HG03460 (cell line): ENCODE measurements around the gene TRAF3IP1.
"Not testable (repeated sequence)": the region's sequence is repeated elsewhere in the genome, so short reads cannot be mapped to it uniquely, and the experiment has no call there.

Experiments used
- ATAC-seq: cut with Tn5 transposase; IDR thresholded peaks from one replicate; pipeline ENCODE4 v1.9.1; 2021; ENCODE audit not compliant: unreplicated experiment

TRAF3IP1 gene

DNA sequence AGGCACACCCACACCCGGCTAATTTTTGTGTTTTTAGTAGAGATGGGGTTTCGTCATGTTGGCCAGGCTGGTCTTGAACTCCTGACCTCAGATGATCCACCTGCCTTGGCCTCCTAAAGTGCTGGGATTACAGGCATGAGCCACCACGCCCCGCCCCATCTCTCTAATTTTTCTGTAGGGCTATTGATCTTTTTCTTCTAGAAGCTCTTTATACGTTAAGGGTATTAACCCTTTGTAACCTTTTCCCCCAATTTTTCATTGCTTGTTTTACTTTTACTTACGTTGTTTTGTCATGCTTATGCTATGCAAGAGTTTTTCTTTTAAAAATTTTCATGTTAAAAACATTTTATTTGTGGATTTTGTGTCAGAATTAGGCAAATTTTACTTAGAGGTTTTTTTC is 121.9 kb downstream of the TRAF3IP1 start:
- ATAC-seq, result not testable (repeated sequence)

DNA sequence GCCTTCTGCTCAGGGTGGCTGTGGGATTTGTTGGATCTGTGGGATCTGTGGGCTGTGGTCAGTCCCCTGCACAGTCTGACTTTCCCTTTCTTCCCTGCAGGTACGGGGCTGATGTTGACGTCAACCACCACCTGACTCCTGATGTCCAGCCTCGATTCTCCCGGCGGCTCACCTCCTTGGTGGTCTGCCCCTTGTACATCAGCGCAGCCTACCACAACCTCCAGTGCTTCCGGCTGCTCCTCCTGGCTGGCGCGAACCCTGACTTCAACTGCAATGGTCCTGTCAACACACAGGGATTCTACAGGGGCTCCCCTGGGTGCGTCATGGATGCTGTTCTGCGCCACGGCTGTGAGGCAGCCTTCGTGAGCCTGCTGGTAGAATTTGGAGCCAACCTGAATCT is 123.9 kb downstream of the TRAF3IP1 start:
- ATAC-seq, result no peak

GRCh38 chr2:238445409-238446190 is 125.3 kb downstream of the TRAF3IP1 start:
- no peak for ATAC-seq

DNA sequence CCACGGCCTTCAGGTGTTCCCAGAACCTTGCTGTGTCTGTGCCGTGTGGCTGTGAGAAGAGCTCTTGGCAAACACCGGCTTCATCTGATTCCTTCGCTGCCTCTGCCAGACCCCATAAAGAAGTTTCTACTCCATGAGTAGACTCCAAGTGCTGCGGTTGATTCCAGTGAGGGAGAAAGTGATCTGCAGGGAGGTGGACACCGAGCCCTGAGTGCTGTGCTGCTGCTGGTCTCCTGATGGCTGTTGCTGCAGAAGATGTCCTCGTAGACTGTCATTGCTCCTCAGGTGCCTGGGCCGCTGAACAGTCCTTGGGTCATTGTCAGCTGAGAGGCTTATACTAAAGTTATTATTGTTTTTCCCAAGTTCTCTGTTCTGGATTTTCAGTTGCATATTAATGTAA is 126.1 kb downstream of the TRAF3IP1 start:
- no peak for ATAC-seq

DNA sequence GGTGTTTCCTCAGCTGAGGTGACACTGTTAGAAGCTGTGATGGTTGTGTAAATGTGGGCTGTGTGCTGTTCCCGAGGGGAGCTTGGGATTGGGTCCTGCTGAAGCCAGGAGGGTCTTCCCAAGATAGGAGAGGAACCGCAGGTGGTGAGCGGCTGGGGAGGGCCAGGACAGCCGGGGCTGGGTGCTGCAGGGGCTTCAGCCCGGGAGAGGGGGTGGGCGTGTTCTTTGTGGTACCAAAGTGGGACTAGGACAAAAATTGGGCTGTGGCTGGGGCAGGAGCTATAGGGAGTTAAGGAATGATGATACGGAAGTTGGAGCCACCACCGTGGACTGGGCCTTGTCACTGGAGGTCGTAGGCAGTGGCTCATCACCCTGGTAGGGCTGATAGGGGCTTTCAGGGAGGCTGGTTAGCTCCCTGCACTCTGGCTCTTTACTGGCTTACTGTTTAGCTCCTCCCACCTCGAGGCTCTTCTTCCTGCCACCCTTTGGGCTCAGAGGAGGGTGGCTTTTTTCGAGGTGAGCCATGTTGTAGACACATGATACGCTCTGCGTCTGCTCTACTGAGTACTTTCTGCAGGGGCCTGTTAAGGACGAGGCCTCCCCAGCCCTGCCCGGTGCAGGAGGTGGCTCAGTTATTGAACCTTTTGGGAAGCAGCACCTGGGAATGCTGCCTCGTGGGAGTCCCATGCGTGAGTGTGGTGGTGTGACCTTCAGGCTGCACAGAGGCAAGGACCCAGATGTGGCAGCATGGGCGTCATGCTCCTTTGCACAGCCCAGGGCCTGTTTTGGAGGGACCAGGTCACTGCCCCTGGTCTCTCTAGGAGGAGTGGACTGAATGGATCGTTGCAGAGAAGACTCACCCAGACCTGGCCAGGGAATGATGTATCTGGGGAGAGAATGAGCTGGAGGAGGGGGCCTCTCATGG is 128.0 kb downstream of the TRAF3IP1 start:
- ATAC-seq, result no peak

DNA sequence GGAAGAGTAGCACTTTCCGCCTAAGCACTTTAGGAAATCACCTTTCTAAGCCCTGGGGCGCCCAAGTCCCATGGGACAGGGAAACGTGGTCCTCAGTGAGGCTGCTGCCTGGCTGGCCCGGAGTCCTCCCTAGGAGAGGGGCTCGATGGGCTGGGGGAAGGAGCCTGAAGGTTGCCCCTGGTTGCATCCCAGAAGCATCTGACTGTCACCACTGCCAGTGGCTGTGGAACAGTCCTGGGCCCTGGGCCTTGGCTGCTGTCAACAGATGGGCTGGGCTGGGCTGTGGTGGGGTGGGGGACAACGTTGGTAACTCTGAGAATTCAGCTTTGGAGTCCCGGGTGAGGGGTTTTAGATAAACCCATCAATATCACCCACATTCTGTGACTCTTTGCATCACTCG is 128.9 kb downstream of the TRAF3IP1 start:
- no peak for ATAC-seq

- ATAC-seq, result no peak
These were observed 129.6 kb downstream of the TRAF3IP1 start for GRCh38 chr2:238449909-238450417.

DNA sequence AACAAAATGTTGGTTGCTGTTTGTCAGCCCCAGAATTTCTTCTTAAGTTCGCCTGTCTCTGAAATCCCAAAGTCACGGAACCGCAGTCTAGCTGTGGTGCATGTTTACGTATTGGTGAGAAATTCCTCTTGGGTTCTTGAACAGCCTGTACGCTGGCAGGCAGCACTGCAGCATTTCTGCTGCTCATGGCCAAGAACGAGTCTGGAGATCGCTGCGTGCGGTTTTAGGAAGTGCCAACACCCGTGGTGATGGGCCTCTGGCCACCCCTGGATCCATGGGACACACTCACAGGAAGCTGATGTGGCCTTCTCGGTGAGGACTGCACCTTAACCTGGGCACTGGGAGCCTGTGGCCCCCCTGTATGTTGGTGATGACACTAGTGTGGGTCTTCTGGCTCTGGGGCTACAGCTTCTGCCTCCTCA is 130.1 kb downstream of the TRAF3IP1 start:
- ATAC-seq, result no peak
